Ovary (tissue), 9 donors: ENCODE measurements around the gene TTPAL. TPM values are rescaled to one million over a fixed set of nuclear protein-coding genes. Genes with fewer than 3 reads are reported as not detected.
A peak's percentile ranks its signal among the peaks of the same experiment; 100 is the strongest.

Experiments used
- DNase-seq, 5 donors: peaks; one replicate each; pipeline ENCODE4 v3.0.0-alpha.2; 2019 to 2020
- H3K27ac ChIP-seq, 2 donors: fragments of 200-600 bp; one replicate each; pipeline versions ENCODE4 v1.5.1 to v1.8.0; 2019 to 2022
- H3K27me3 ChIP-seq: fragments of 200-600 bp; one replicate; pipeline ENCODE4 v1.8.0; 2022
- H3K36me3 ChIP-seq: fragments of 200-600 bp; sonication (generic); one replicate; pipeline ENCODE4 v1.5.1; 2019
- H3K4me1 ChIP-seq: one replicate; pipeline ENCODE4 v1.8.1; 2013; ENCODE audit warnings: mild to moderate bottlenecking, moderate library complexity; ENCODE audit not compliant: insufficient read depth
- H3K4me3 ChIP-seq: fragments of 200-600 bp; sonication (generic); one replicate; pipeline ENCODE4 v1.5.1; 2017
- H3K9me3 ChIP-seq, 2 donors: fragments of 200-600 bp in 1 of 2; sonication (generic) in 1 of 2; one replicate each; pipeline versions ENCODE4 v1.5.1 to v1.8.1; 2013 to 2019; ENCODE audit warnings: mild to moderate bottlenecking in 1 of 2, moderate library complexity in 1 of 2
- CTCF ChIP-seq, 3 donors: fragments of 450-650 bp in 2 of 3; fragments of 200-600 bp in 1 of 3; IDR thresholded peaks; one replicate each; pipeline versions ENCODE4 v1.5.1 to v1.8.0; 2016 to 2022; ENCODE audit warnings: antibody characterized with exemption in 3 of 3, mild to moderate bottlenecking in 1 of 3
- EP300 ChIP-seq: sonication (generic); formaldehyde crosslinking; IDR thresholded peaks from one replicate; pipeline ENCODE4 v1.6.1; 2017; ENCODE audit warnings: antibody characterized with exemption
- POLR2A ChIP-seq: fragments of 450-650 bp; IDR thresholded peaks from one replicate; pipeline ENCODE4 v1.6.1; 2017; ENCODE audit warnings: antibody characterized with exemption, mild to moderate bottlenecking, moderate library complexity
- WGBS, 3 donors: extraction: QIAGEN DNeasy Blood & Tissue Kit in 1 of 3; methylation state at CpG; one replicate each; pipeline versions ENCODE4 v1.1.5 to v1.1.7; 2013 to 2017; 5-methylcytosine and 5-hydroxymethylcytosine counted together
- intact Hi-C, 4 donors: fragments of 100-400 bp; cut with DNase I; formaldehyde crosslinking; loops; one replicate each; pipeline versions ENCODE4 v1.11.0 to v1.15.1; 2022 to 2023
- polyA plus RNA-seq, 2 donors: library from polyadenylated mRNA; stranded (reverse); fragments of 200-250 nt in 1 of 2; fragments of 350-450 nt in 1 of 2; fragmentation: Illumina TruSeq in 1 of 2; extraction: RNeasy Lipid Tissue Mini Kit (QIAGEN cat#74804) in 1 of 2; gene quantifications; one replicate each; pipeline ENCODE4 v1.2.3, GENCODE V29; 2013 to 2014
- total RNA-seq, 7 donors: library from RNA; depleted of rRNA in 2 of 7; stranded (reverse); fragments of >200 nt in 2 of 7; fragmentation: NEBNext Ultra II Directional in 3 of 7; extraction: Animal tissue kit (Norgen Biotek cat#: 25700) in 3 of 7; gene quantifications; one replicate each; pipeline versions ENCODE4 v1.1.0 to v1.2.4, GENCODE V29; 2016 to 2023
- donor health status: DM: no; HTN: no; CAD: no; lungs with moderate emphysema.
- donor health status: DM: no; HTN: no; CAD: no.
- donor health status: Bipolar disorder and iron deficiency.
- donor health status: DM: yes; HTN: yes; CAD: no.
- donor health status: DM: no; HTN: no; CAD: no.
- donor health status: DM: yes; HTN: yes; CAD: no.

TTPAL gene
- total and polyA plus RNA-seq, 9 donors: 3.1 to 25.1 (median 10.9) TPM

GRCh38 chr20:44463466-44463865 is 12.2 kb upstream of the TTPAL start:
- Histone ChIP-seq H3K4me3 (no peak overlapping the region), H3K36me3 (no peaks in the 10 kb centered on the region), H3K27me3 (no peaks in the 10 kb centered on the region), H3K9me3 (no peaks in the 10 kb centered on the region), H3K27ac (no peak overlapping the region), H3K4me1 (no peaks in the 10 kb centered on the region)
- TF ChIP-seq EP300: no peak
- no peak for TF ChIP-seq POLR2A
- TF ChIP-seq CTCF (IDR thresholded peaks at IDR 0.05): no peak
- intact Hi-C loops: loop anchor here in 3 of 4 donors (5.0 to 10.0 kb wide), 3 partner anchors 81 to 249 kb away; partner anchors contain the start of gene OSER1 (in 1 of the 3)
- DNase-seq: no peak
- WGBS, 3 donors: 65 to 73% (median 67%) methylated on average over 5 of the region's 5 CpGs

- intact Hi-C loops: loop anchor here in 3 of 4 donors (5.0 to 10.0 kb wide), 3 partner anchors 82 to 250 kb away; partner anchors contain the start of gene OSER1 (in 1 of the 3)
Observed at GRCh38 chr20:44464514-44464913, 11.2 kb upstream of the TTPAL start.

GRCh38 chr20:44465001-44465560 is 10.6 kb upstream of the TTPAL start:
- WGBS, 3 donors: 51 to 58% (median 55%) methylated on average over 3 of the region's 3 CpGs
- Histone ChIP-seq H3K27ac (no peak overlapping the region), H3K36me3 (no peaks in the 10 kb centered on the region), H3K4me3 (no peak overlapping the region), H3K27me3 (no peaks in the 10 kb centered on the region), H3K9me3 (no peaks in the 10 kb centered on the region), H3K4me1 (no peaks in the 10 kb centered on the region)
- DNase-seq: no peak
- TF ChIP-seq CTCF (IDR thresholded peaks at IDR 0.05) (no peak), EP300 (no peak), POLR2A (no peak)
- intact Hi-C loops: loop anchor here in 1 of 4 donors (10.0 kb wide), 1 partner anchor 250 kb away; the partner anchor contains the start of gene OSER1

More at GRCh38 chr20:44464514-44464913, 11.2 kb upstream of the TTPAL start:
- DNase-seq: no peak
- Histone ChIP-seq H3K27me3 (no peaks in the 10 kb centered on the region), H3K4me3 (no peak overlapping the region), H3K27ac (no peak overlapping the region), H3K9me3 (no peaks in the 10 kb centered on the region), H3K36me3 (no peaks in the 10 kb centered on the region), H3K4me1 (no peaks in the 10 kb centered on the region)
- no peak for TF ChIP-seq EP300
- no peak for TF ChIP-seq CTCF (IDR thresholded peaks at IDR 0.05)
- TF ChIP-seq POLR2A: no peak
- WGBS, 3 donors: 83 to 90% (median 90%) methylated on average over 3 of the region's 3 CpGs

GRCh38 chr20:44467289-44467883 is 8.3 kb upstream of the TTPAL start:
- H3K4me1 ChIP-seq: no peaks in the 10 kb centered on the region
- no peaks in the 10 kb centered on the region for H3K36me3 ChIP-seq
- intact Hi-C loops: loop anchor here in 1 of 4 donors (10.0 kb wide), 1 partner anchor 253 kb away; the partner anchor contains the start of gene OSER1
- 35 to 51% (median 41%) methylated on average over 12 of the region's 12 CpGs for WGBS, 3 donors
- no peak for TF ChIP-seq CTCF (IDR thresholded peaks at IDR 0.05)
- TF ChIP-seq EP300: no peak
- no peak for TF ChIP-seq POLR2A
- DNase-seq: peak in 3 of 5 donors; percentile 36 to 75 (median 58)
- H3K9me3 ChIP-seq: no peaks in the 10 kb centered on the region
- no peak overlapping the region for H3K27ac ChIP-seq
- H3K4me3 ChIP-seq: no peak overlapping the region
- no peaks in the 10 kb centered on the region for H3K27me3 ChIP-seq
